Measurements from ENCODE around the gene FABP3. TPM values are rescaled to one million over a fixed set of nuclear protein-coding genes. Genes with fewer than 3 reads are reported as not detected.
"Not testable (repeated sequence)": the region's sequence is repeated elsewhere in the genome, so short reads cannot be mapped to it uniquely, and the experiment has no call there.

FABP3 gene
- total RNA-seq, 1 donor from 2014 or later: 14.0 TPM

DNA sequence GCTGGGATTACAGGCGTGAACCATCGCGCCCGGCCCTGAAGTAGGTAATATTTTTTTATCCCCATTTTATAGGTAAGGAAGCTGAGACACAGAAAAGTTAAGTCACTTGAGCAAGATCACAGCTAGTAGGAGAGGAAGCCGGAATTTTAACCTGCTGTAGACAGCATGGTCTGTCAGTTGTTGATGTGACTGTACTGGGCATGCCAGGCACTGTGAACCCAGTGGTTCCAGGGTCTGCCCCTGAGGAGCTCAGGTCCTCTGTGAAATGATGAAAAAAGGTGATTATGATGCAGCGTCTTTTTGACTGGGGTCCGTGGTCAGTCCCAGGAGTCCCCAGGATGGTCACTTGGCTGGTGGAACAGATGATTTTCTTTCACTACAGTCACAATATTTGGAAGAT lies 16.7 kb upstream of the FABP3 start:
- Mint-ChIP-seq H3K4me1 (peaks cover 5% of the 10 kb centered on the region), H3K27ac (ENCODE audit: unreplicated experiment) (no peak overlapping the region), H3K36me3 (ENCODE audit: low read depth) (peaks cover 2% of the 10 kb centered on the region), H3K27me3 (ENCODE audit: low read depth) (no peaks in the 10 kb centered on the region), H3K9me3 (no peaks in the 10 kb centered on the region), H3K4me3 (no peak overlapping the region)
- no peak for DNase-seq (ENCODE audit: low read depth, low spot score)
- TF ChIP-seq, protein P1, sequence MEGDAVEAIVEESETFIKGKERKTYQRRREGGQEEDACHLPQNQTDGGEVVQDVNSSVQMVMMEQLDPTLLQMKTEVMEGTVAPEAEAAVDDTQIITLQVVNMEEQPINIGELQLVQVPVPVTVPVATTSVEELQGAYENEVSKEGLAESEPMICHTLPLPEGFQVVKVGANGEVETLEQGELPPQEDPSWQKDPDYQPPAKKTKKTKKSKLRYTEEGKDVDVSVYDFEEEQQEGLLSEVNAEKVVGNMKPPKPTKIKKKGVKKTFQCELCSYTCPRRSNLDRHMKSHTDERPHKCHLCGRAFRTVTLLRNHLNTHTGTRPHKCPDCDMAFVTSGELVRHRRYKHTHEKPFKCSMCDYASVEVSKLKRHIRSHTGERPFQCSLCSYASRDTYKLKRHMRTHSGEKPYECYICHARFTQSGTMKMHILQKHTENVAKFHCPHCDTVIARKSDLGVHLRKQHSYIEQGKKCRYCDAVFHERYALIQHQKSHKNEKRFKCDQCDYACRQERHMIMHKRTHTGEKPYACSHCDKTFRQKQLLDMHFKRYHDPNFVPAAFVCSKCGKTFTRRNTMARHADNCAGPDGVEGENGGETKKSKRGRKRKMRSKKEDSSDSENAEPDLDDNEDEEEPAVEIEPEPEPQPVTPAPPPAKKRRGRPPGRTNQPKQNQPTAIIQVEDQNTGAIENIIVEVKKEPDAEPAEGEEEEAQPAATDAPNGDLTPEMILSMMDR (conservative IDR thresholded peaks at IDR 0.05): no peak

DNA sequence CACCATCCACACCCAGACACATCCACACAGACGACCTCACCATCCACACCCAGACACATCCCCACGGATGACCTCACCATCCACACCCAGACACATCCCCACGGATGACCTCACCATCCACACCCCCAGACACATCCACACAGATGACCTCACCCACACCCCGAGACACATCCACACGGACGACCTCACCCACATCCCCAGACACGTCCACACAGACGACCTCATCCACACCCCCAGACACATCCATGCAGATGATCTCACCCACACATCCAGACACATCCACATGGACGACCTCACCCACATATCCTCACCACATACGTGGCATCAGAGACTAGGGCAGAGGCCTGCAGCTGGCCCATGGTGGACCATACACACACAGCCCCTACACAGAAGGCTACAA lies 14.7 kb upstream of the FABP3 start:
- Mint-ChIP-seq H3K27ac (ENCODE audit: unreplicated experiment) (peak overlapping the region; percentile 81), H3K36me3 (ENCODE audit: low read depth) (peaks cover 2% of the 10 kb centered on the region), H3K4me3 (no peak overlapping the region), H3K4me1 (no peaks in the 10 kb centered on the region), H3K9me3 (no peaks in the 10 kb centered on the region), H3K27me3 (ENCODE audit: low read depth) (no peaks in the 10 kb centered on the region)
- DNase-seq (ENCODE audit: low read depth, low spot score): no peak
- TF ChIP-seq, protein P1 (conservative IDR thresholded peaks at IDR 0.05): no peak

DNA sequence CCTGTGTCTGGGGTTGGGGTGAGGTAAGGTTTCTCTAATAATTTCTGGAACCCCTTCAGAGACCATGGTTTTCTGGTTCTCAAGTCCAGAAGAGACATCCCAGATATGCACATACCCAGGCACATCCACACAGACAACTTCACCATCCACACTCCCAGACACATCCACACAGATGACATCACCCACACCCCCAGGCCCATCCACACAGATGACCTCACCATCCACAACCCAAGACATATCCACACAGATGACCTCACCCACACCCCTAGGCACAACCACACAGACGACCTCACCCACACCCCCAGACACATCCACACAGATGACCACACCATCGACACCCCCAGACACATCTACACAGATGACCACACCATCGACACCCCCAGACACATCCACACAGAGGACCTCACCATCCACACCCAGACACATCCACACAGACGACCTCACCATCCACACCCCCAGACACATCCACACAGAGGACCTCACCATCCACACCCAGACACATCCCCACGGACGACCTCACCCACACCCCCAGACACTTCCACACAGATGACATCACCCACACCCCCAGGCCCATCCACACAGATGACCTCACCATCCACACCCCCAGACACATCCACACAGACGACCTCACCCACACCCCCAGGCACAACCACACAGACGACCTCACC lies 13.8 kb upstream of the FABP3 start:
- H3K9me3 Mint-ChIP-seq; H3K4me3 Mint-ChIP-seq; H3K36me3 Mint-ChIP-seq (ENCODE audit: low read depth); H3K4me1 Mint-ChIP-seq; H3K27ac Mint-ChIP-seq (ENCODE audit: unreplicated experiment); H3K27me3 Mint-ChIP-seq (ENCODE audit: low read depth); DNase-seq (ENCODE audit: low read depth, low spot score): not testable (repeated sequence)

DNA sequence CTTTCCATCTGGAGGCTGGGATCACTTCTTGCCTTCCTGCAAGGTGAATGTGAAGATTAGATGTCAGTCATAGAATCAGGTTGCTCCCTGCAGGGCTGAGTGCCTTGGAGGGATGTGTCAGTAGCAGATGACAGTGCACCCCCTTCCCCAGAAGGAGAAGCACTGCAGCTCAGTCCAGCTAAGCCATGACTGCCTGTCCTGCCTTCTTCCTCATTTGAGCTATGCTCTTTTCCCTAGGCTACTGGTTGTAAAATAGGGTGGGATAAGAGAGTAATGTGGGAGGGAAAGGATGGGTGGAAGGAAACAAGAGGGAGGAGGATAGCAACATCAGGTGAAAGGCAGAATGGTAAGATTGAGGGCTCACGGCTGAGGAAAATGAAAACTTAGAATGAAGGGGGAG lies 11.1 kb upstream of the FABP3 start:
- Mint-ChIP-seq H3K36me3 (ENCODE audit: low read depth) (peaks cover 2% of the 10 kb centered on the region), H3K27ac (ENCODE audit: unreplicated experiment) (no peak overlapping the region), H3K4me1 (peaks cover 7% of the 10 kb centered on the region), H3K9me3 (no peaks in the 10 kb centered on the region), H3K4me3 (no peak overlapping the region), H3K27me3 (ENCODE audit: low read depth) (no peaks in the 10 kb centered on the region)
- TF ChIP-seq, protein P1 (conservative IDR thresholded peaks at IDR 0.05): no peak
- DNase-seq (ENCODE audit: low read depth, low spot score): no peak

DNA sequence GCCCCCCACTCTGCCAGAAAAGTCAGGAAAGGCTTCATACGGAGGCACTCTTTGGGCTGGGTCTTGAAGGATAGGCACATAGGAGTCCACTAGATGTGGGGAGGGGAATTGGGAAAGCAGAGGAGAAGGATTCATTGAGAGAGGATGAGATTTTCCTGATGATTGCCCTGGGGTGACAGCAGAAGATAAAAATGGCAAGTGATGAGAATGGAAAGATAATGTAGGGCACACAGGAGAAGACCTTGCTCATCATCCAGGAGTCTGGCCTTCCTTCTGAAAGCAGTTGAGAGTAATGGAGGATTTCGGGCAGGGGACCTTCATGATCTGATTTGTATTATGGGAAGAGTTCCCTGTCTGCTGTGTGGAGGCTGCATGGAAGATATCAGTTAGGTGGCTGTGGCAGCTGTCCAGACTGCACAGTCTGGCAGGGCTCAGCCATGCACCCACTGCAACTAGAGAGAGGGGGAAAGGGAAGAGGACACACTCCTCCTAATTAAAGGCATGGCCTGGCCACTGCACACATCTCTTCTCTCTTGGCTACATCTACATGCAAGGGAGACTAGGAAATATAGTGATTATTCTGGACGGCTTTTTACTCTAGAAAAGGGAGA lies 9.6 kb upstream of the FABP3 start:
- H3K4me1 Mint-ChIP-seq: peaks cover 17% of the 10 kb centered on the region
- H3K36me3 Mint-ChIP-seq (ENCODE audit: low read depth): no peaks in the 10 kb centered on the region
- no peaks in the 10 kb centered on the region for H3K27me3 Mint-ChIP-seq (ENCODE audit: low read depth)
- no peak for DNase-seq (ENCODE audit: low read depth, low spot score)
- no peaks in the 10 kb centered on the region for H3K9me3 Mint-ChIP-seq
- H3K4me3 Mint-ChIP-seq: no peak overlapping the region
- TF ChIP-seq, protein P1 (conservative IDR thresholded peaks at IDR 0.05): no peak
- no peak overlapping the region for H3K27ac Mint-ChIP-seq (ENCODE audit: unreplicated experiment)
